Pancreas (tissue), 10 donors: ENCODE measurements around the gene KDM7A. TPM values are rescaled to one million over a fixed set of nuclear protein-coding genes. Genes with fewer than 3 reads are reported as not detected.

ENCODE experiments used
- ATAC-seq, 4 donors: fragments of 200-7000 bp; cut with Tn5 transposase; one replicate each; pipeline versions ENCODE4 v1.8.0 to v1.9.1; 2020; ENCODE audit warnings: mild to moderate bottlenecking in 4 of 4, moderate library complexity in 4 of 4
- DNase-seq, 6 donors: peaks; one replicate each; pipeline ENCODE4 v3.0.0-alpha.2; 2020
- FAIRE-seq: peaks from 2 replicates; lab custom pipeline; 2012; peaks lifted over from hg19 to GRCh38; lab: Jason Lieb, UNC
- H3K27ac ChIP-seq, 4 donors: fragments of 200-600 bp; sonication (generic); 1 replicate in 3 of 4; 2 replicates in 1 of 4; pipeline versions ENCODE4 v1.5.0 to v1.8.0; 2020
- H3K27me3 ChIP-seq, 4 donors: fragments of 200-600 bp; one replicate each; pipeline ENCODE4 v1.8.0; 2021
- H3K36me3 ChIP-seq, 3 donors: fragments of 200-600 bp; sonication (generic) in 1 of 3; one replicate each; pipeline versions ENCODE4 v1.5.0 to v1.8.0; 2020 to 2021
- H3K4me1 ChIP-seq, 3 donors: fragments of 200-600 bp; one replicate each; pipeline ENCODE4 v1.8.0; 2021
- H3K4me3 ChIP-seq, 4 donors: fragments of 200-600 bp; sonication (generic) in 2 of 4; one replicate each; pipeline versions ENCODE4 v1.5.0 to v1.8.0; 2020 to 2021
- H3K9me3 ChIP-seq, 4 donors: fragments of 200-600 bp; one replicate each; pipeline ENCODE4 v1.8.0; 2021
- WGBS, 2 donors: extraction: QIAGEN DNeasy Blood & Tissue Kit; methylation state at CpG; one replicate each; pipeline ENCODE4 v1.1.7; 2013; 5-methylcytosine and 5-hydroxymethylcytosine counted together
- intact Hi-C, 3 donors: fragments of 100-400 bp; cut with DNase I; formaldehyde crosslinking; loops; one replicate each; pipeline versions ENCODE4 v1.11.1 to v1.14.2; 2022
- polyA plus RNA-seq, 2 donors: library from polyadenylated mRNA; stranded (reverse); fragments of 200-250 nt; gene quantifications; one replicate each; pipeline ENCODE4 v1.2.3, GENCODE V29; 2013
- total RNA-seq, 6 donors: library from RNA; stranded (reverse); fragmentation: NEBNext Ultra II Directional in 4 of 6; extraction: Animal tissue kit (Norgen Biotek cat#: 25700) in 4 of 6; gene quantifications; one replicate each; pipeline versions ENCODE4 v1.2.1 to v1.2.4, GENCODE V29; 2021 to 2023
- TF ChIP-seq, protein P1 (sequence below), 4 donors: fragments of 200-600 bp; sonication (generic) in 3 of 4; IDR thresholded peaks; one replicate each; pipeline versions ENCODE4 v1.5.0 to v1.8.0; 2021; ENCODE audit warnings: antibody characterized with exemption in 4 of 4
- donor health status: healthy with polysubstance abuse.
- donor health status: DM: no; HTN: no; CAD: no; lungs with moderate emphysema.
- donor health status: DM: no; HTN: no; CAD: no.
- donor health status: control.
- donor health status: control.
- donor health status: Bipolar disorder and iron deficiency.
- donor health status: DM: yes; HTN: yes; CAD: no.
- donor health status: DM: no; HTN: no; CAD: no.
- donor health status: DM: no; HTN: no; CAD: no.
- donor health status: DM: yes; HTN: yes; CAD: no.

The KDM7A gene
- total and polyA plus RNA-seq, 8 donors = 3.3 to 8.5 (median 6.2) TPM

DNA sequence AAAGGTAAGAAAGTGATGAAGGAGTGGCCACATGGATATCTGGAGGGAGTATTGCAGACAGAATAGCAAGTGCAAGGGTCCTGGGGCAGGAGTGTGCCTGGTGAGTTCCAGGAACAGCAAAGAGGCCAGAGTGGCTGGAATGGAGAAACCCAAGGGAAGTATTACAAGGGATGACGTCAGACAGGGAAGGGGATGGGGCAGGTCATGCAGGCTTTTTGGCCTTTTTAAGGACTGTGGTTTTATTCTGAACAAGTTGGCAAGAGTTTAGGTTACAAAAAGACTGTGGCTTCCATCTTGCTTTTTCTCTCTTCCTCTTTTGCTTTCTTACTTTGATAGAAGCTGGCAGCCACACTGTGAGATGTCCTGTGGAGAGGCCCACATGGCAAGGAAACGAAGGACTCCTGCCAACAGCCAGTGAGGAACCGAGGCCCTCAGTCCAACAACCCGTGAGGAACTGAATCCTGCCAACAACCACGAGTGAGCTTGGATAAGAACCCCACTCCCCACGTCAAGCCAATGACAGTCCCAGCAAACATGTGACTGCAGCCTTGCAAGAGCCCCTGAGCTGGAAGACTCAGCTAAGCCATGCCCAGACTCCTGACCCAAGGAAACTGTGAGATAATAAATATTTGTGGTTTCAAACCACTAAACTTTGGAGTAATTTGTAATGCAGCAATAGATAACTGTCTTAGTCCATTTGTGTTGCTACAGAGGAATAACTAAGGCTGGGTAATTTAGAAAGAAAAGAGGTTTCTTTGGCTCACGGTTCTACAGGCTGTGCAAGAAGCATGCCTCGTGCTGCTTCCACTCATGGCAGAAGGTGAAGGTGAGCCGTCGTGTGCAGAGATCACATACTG is 19.8 kb upstream of the KDM7A start:
- TF ChIP-seq, protein P1, sequence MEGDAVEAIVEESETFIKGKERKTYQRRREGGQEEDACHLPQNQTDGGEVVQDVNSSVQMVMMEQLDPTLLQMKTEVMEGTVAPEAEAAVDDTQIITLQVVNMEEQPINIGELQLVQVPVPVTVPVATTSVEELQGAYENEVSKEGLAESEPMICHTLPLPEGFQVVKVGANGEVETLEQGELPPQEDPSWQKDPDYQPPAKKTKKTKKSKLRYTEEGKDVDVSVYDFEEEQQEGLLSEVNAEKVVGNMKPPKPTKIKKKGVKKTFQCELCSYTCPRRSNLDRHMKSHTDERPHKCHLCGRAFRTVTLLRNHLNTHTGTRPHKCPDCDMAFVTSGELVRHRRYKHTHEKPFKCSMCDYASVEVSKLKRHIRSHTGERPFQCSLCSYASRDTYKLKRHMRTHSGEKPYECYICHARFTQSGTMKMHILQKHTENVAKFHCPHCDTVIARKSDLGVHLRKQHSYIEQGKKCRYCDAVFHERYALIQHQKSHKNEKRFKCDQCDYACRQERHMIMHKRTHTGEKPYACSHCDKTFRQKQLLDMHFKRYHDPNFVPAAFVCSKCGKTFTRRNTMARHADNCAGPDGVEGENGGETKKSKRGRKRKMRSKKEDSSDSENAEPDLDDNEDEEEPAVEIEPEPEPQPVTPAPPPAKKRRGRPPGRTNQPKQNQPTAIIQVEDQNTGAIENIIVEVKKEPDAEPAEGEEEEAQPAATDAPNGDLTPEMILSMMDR (IDR thresholded peaks at IDR 0.05) = no peak
- DNase-seq (peak in 1 of 6 donors; percentile 32), FAIRE-seq (no peak), ATAC-seq (peak in 2 of 4 donors; percentile 24 to 54)
- Histone ChIP-seq H3K27ac (no peak overlapping the region), H3K27me3 (no peaks in the 10 kb centered on the region), H3K4me3 (no peak overlapping the region), H3K36me3 (no peaks in the 10 kb centered on the region), H3K4me1 (no peaks in the 10 kb centered on the region), H3K9me3 (no peaks in the 10 kb centered on the region)
- intact Hi-C loops = no loop called here
- WGBS, 2 donors = 76 to 79% methylated on average over 10 of the region's 10 CpGs

DNA sequence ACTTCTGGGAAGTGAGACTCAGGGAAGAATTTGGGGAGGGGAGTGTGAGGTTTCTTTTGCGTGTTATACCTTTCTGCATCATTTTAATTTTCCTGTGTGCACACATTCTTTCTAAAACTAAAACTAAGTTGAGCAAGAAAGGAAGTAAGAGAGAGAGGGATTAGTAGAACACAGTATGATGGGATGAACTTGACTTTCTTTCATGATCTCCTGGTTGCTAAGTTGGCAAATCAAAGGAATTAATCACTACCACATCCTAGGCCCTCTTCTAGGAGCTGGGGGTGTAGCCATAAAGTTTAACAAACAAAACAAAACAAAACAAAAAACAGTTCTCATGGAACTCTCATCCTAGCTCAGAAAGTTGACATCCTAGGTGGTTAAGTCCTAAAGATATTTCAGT is 19.1 kb upstream of the KDM7A start:
- Histone ChIP-seq H3K9me3 (no peaks in the 10 kb centered on the region), H3K36me3 (no peaks in the 10 kb centered on the region), H3K27me3 (no peaks in the 10 kb centered on the region), H3K4me3 (no peak overlapping the region), H3K27ac (no peak overlapping the region), H3K4me1 (no peaks in the 10 kb centered on the region)
- ATAC-seq (no peak), FAIRE-seq (no peak), DNase-seq (no peak)
- TF ChIP-seq, protein P1 (IDR thresholded peaks at IDR 0.05) = no peak
- WGBS, 2 donors = 89 to 95% methylated on average over 1 of the region's 1 CpG
- intact Hi-C loops = no loop called here

GRCh38 chr7:140192620-140193019 is 15.8 kb upstream of the KDM7A start:
- TF ChIP-seq, protein P1 (IDR thresholded peaks at IDR 0.05) = no peak
- Histone ChIP-seq H3K27ac (no peak overlapping the region), H3K9me3 (no peaks in the 10 kb centered on the region), H3K36me3 (no peaks in the 10 kb centered on the region), H3K4me3 (no peak overlapping the region), H3K27me3 (no peaks in the 10 kb centered on the region), H3K4me1 (no peaks in the 10 kb centered on the region)
- DNase-seq (no peak), FAIRE-seq (no peak), ATAC-seq (no peak)
- intact Hi-C loops = no loop called here

- 79 to 94% methylated on average over 3 of the region's 3 CpGs for WGBS, 2 donors
- ATAC-seq = no peak
- Histone ChIP-seq H3K36me3 (no peaks in the 10 kb centered on the region), H3K9me3 (no peaks in the 10 kb centered on the region), H3K4me3 (no peak overlapping the region), H3K4me1 (no peaks in the 10 kb centered on the region), H3K27ac (no peak overlapping the region), H3K27me3 (no peaks in the 10 kb centered on the region)
- no peak for FAIRE-seq
- TF ChIP-seq, protein P1 (IDR thresholded peaks at IDR 0.05) = no peak
- no peak for DNase-seq
- intact Hi-C loops = no loop called here
Observed at GRCh38 chr7:140192176-140192575, 15.4 kb upstream of the KDM7A start.

GRCh38 chr7:140190588-140190987 is 13.8 kb upstream of the KDM7A start:
- Histone ChIP-seq H3K4me3 (no peak overlapping the region), H3K27me3 (no peaks in the 10 kb centered on the region), H3K27ac (no peak overlapping the region), H3K9me3 (no peaks in the 10 kb centered on the region), H3K4me1 (no peaks in the 10 kb centered on the region), H3K36me3 (no peaks in the 10 kb centered on the region)
- TF ChIP-seq, protein P1 (IDR thresholded peaks at IDR 0.05) = no peak
- ATAC-seq (no peak), DNase-seq (no peak), FAIRE-seq (no peak)
- intact Hi-C loops = no loop called here
